Activated CD4-positive, alpha-beta T cell treated with anti-CD3 and anti-CD28 coated beads, Interleukin-2, amount 50 U/mL, for 4 hours (primary cell): ENCODE measurements around the gene SLC35D3.
"Not testable (repeated sequence)": the region's sequence is repeated elsewhere in the genome, so short reads cannot be mapped to it uniquely, and the experiment has no call there.

Experiments used
- DNase-seq, 2 experiments: peaks; one replicate each; pipeline ENCODE4 v3.0.0-alpha.2; 2020

The SLC35D3 gene

GRCh38 chr6:136967876-136968752 is 46.0 kb downstream of the SLC35D3 start:
- peak; percentile 43 to 44 for DNase-seq

DNA sequence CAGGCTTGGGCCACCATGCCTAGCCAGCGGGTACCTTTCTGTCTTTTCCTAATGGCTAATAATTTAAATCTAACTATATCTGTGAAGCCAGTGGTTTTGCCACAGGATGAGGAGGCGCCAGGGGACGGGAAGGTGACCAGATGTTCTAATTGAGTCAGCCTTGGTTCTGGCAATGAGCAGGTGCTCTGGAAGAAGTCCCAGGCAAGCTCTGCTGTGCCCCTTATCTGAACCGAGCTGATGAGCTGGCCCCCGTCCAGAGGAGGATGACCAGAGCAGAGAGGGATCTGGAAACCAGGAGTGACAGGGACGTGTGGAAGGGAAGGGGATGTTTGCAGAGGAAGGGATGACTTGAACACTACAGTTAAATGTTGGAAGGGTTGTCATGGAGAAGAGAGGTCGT is 46.7 kb downstream of the SLC35D3 start:
- DNase-seq = no peak

DNA sequence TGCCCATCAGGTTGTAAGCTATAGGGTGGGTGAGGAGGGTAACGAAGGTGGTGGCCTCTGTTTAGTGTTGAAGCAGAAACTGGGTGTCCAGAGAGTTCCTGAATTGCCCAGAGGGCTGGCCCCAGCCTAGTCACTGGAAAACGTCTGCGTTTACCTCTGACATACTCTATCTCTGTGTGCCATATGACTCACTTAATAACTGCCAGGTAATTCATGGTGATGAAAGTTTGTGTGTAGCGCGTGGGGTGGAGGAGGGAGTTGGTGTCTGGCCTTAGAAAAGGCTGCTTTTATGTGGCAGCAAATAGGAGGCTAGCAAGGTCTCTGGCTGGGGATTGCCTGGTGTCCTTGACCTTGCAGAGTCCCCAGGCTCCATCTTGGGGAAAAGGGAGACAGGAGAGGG is 47.3 kb downstream of the SLC35D3 start:
- no peak for DNase-seq

DNA sequence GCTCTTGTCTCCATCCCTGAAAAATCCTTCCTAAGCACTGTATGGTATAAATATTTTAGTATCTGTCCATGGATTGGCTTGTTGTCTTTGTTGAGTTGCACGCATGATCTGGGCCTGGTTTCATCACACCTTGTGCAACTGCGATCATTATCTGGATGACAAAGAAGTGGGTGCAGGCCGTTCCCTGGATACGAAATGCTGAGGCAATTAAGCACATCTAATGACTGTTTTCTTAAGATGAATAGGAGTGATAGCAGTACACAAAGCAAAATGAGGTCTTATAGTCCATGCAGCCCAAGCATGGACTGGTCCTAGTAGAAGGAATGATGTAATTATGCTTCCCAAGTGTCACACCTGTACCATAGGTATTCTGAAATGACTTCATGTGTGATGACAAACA is 47.8 kb downstream of the SLC35D3 start:
- DNase-seq = no peak

DNA sequence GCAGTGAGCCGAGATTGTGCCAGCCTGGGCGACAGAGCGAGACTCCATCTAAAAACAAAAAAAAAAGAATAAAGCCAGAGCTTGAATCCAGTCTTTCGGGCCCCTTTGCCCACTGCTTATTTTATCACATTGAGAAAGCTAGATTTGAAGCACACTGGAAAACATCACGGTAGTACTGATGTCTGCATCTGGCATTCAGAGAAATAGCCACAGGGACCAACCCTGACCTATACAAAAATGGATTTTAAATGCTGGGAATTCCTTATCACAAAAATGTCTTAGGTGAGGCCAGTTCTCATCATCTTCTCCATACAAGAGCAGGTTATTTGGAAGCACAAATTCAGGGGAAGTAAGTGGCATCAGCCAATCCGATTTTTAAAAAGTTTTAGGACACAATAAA is 49.5 kb downstream of the SLC35D3 start:
- DNase-seq = no peak

DNA sequence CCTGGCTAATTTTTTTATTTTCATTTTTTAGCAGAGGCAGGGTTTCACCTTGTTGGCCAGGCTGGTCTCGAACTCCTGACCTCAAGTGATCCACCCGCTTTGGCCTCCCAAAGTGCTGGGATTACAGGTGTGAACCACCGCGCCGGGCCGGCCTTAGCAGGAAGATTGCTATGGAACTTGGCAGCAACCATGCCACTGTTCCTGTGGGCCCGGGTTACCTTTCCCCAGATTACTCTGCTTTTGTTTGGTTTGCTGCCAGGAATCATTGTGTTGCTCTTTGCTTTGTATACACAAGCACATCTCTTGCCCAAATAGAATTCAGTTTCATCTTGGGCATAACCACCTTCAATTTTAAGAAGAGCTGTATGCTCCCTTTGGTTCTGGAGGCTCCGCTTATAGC is 51.7 kb downstream of the SLC35D3 start:
- not testable (repeated sequence) for DNase-seq
